ENCODE results near the gene OR2C1. TPM values are rescaled to one million over a fixed set of nuclear protein-coding genes. Genes with fewer than 3 reads are reported as not detected.
A peak's percentile ranks its signal among the peaks of the same experiment; 100 is the strongest.

The OR2C1 gene
- total RNA-seq, 2 donors from 2014 or later: not detected

DNA sequence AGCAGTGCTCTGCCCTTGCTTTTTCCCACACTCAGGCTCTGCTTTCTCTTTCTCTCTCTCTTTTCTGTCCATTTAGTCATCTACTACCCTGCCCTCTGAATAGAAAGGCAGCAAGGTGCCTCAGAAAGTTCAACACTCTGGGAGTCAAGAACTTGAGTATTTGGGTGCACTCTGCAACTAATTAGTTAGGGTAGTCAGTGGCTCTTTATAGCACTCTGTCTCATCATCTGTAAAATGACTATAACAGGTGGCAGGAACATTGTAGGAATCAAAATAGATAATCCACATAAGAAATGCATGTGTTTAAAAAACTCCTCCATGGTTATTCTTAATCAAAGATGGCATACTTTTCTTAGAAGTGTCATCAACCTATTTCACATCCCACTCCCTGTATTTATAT, 7.2 kb downstream of the OR2C1 start:
- DNase-seq (no peak), ATAC-seq (replicated peaks in 1 of 2) (no peak)
- H3K4me1 Mint-ChIP-seq (ENCODE audit: low read depth): peaks cover 14% of the 10 kb centered on the region
- H3K27me3 Mint-ChIP-seq (ENCODE audit: low read depth): peaks cover 9% of the 10 kb centered on the region
- no peak overlapping the region for H3K4me3 Mint-ChIP-seq
- peaks cover 2 to 4% of the 10 kb centered on the region in 2 donors for H3K9me3 Mint-ChIP-seq
- H3K36me3 Mint-ChIP-seq (ENCODE audit: insufficient read depth in 2 of 2): peaks cover 19 to 24% of the 10 kb centered on the region in 2 donors
- no peak overlapping the region for H3K27ac Mint-ChIP-seq

DNA sequence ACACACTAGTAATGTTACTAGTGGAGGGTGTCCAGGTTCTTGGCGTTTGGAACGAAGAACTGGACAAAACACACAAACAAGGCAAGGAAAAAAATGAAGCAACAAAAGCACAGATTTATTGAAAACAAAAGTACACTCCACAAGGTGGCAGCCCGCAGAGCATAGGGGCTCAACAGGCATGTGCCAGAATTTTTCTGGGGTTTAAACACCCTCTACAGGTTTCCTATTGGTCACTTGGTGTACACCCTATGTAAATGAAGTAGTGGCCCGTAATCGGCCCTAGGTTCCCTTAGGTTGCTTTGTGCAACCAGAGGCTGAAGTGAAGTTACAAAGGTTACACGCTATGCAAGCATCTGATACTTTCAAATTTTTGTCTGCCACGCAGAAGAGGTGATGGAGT, 8.1 kb downstream of the OR2C1 start:
- H3K27me3 Mint-ChIP-seq (ENCODE audit: low read depth): peaks cover 9% of the 10 kb centered on the region
- ATAC-seq (replicated peaks in 1 of 2): no peak
- H3K4me1 Mint-ChIP-seq (ENCODE audit: low read depth): peaks cover 14% of the 10 kb centered on the region
- H3K36me3 Mint-ChIP-seq (ENCODE audit: insufficient read depth in 2 of 2): peaks cover 19 to 24% of the 10 kb centered on the region in 2 donors
- no peak overlapping the region for H3K27ac Mint-ChIP-seq
- no peak for DNase-seq
- H3K4me3 Mint-ChIP-seq: peak overlapping the region in 1 of 2 donors; percentile 35
- H3K9me3 Mint-ChIP-seq: peaks cover 2 to 4% of the 10 kb centered on the region in 2 donors

DNA sequence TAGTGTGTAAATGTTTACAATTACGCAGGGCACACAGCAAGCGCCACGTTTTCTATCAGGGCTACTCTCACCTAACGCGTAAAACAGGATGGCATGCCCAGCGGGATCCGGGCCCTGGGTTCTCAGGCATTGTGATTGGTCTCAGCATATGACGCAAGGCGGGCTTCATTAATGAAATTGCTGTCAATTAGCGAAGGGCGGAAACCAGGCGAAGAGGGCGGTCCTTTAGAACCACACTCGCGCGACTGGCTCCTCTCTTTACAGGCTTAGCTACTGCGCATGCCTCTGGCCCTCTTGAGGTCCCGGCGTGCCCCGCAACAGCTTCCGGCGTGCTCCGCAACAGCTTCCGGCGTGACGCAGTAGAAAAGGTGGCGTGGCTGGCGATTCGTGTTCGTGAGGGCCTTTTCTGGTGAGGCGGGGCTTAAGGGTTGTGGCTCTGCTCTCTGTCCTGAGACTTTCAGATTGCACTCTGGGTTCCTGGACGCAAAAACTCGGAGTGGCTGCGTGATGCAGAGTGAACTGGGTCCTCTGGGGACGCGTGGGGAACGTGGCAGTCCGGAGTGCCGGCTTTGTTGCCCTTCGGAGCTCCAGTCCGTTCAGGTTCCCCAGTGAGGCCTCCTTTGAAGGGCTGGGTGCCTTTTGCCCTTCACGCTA, 9.2 kb downstream of the OR2C1 start:
- DNase-seq: peak; percentile 87 to 93
- Mint-ChIP-seq H3K27me3 (ENCODE audit: low read depth) (peaks cover 9% of the 10 kb centered on the region), H3K27ac (peak overlapping the region; percentile 93), H3K4me3 (peak overlapping the region; percentile 90), H3K9me3 (peaks cover 2 to 4% of the 10 kb centered on the region in 2 donors), H3K36me3 (ENCODE audit: insufficient read depth in 2 of 2) (peaks cover 17 to 24% of the 10 kb centered on the region in 2 donors), H3K4me1 (ENCODE audit: low read depth) (peaks cover 14% of the 10 kb centered on the region)
- peak; percentile 97 to 98 for ATAC-seq (replicated peaks in 1 of 2)

DNA sequence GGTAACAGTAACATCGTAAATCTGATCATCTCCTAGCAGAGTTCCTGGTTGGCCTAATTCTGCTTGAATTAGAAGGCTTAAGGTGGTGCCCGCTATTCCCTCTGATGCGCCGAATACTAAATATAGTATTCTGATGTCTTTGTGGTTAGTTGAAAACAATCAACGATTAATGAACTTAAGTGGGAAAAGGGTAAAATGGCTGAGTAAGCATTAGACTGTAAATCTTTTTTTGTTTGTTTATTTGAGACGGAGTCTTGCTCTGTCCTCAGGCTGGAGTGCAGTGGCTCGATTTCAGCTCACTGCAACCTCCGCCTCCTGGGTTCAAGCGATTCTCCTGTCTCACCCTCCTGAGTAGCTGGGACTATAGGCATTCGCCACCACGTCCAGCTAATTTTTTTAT, 13.4 kb downstream of the OR2C1 start:
- no peaks in the 10 kb centered on the region for H3K27me3 Mint-ChIP-seq (ENCODE audit: low read depth)
- ATAC-seq (replicated peaks in 1 of 2): no peak
- H3K4me3 Mint-ChIP-seq: no peak overlapping the region
- no peak for DNase-seq
- no peak overlapping the region for H3K27ac Mint-ChIP-seq
- peaks cover 14% of the 10 kb centered on the region for H3K4me1 Mint-ChIP-seq (ENCODE audit: low read depth)
- peaks cover 1 to 3% of the 10 kb centered on the region in 2 donors for H3K9me3 Mint-ChIP-seq
- peaks cover 16 to 25% of the 10 kb centered on the region in 2 donors for H3K36me3 Mint-ChIP-seq (ENCODE audit: insufficient read depth in 2 of 2)

DNA sequence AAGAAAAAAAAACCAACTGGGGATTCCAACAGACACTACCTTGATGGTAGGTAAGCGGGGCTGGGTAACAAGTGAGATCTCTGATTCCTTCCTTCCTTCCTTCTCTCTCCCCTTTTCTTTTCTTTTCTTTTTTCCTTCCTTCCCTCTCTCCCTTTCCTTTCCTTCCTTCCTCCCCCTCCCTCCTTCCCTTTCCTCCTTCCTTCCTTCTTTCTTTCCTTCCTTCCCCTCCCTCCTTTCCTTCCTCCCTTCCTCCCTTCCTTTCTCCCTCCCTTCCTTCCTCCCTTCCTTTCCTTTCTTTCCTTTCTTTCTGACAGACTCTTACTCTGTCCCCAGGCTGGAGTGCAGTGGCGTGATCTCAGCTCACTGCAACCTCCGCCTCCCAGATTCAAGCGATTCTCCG, 20.0 kb downstream of the OR2C1 start:
- DNase-seq (no peak), ATAC-seq (replicated peaks in 1 of 2) (no peak)
- Mint-ChIP-seq H3K27me3 (ENCODE audit: low read depth) (no peaks in the 10 kb centered on the region), H3K36me3 (ENCODE audit: insufficient read depth in 2 of 2) (peaks cover 24 to 33% of the 10 kb centered on the region in 2 donors), H3K27ac (no peak overlapping the region), H3K9me3 (peaks cover 24 to 32% of the 10 kb centered on the region in 2 donors), H3K4me1 (ENCODE audit: low read depth) (no peaks in the 10 kb centered on the region), H3K4me3 (no peak overlapping the region)

DNA sequence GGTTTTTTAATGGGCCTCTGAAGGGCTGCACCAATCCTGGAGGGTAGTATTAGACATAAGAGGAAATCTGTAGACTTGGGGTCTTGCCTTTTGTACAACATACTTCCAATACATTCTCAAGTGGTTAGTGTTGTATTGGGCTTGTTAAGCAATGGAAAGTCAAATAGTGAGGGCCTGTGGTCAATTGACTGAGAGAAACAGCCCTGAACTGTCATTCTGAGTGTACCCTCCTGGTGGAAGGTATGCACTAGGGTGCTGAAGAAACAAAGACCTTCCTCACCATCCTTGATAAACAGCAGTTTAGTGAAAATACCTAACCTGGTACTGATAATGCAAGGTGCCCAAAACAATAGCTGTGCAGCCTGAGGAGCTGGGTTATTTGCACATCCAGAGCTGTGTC, 22.2 kb downstream of the OR2C1 start:
- H3K36me3 Mint-ChIP-seq (ENCODE audit: insufficient read depth in 2 of 2): peaks cover 42 to 54% of the 10 kb centered on the region in 2 donors
- no peak overlapping the region for H3K27ac Mint-ChIP-seq
- no peaks in the 10 kb centered on the region for H3K27me3 Mint-ChIP-seq (ENCODE audit: low read depth)
- no peaks in the 10 kb centered on the region for H3K4me1 Mint-ChIP-seq (ENCODE audit: low read depth)
- DNase-seq: no peak
- peaks cover 34 to 41% of the 10 kb centered on the region in 2 donors for H3K9me3 Mint-ChIP-seq
- no peak for ATAC-seq (replicated peaks in 1 of 2)
- no peak overlapping the region for H3K4me3 Mint-ChIP-seq

DNA sequence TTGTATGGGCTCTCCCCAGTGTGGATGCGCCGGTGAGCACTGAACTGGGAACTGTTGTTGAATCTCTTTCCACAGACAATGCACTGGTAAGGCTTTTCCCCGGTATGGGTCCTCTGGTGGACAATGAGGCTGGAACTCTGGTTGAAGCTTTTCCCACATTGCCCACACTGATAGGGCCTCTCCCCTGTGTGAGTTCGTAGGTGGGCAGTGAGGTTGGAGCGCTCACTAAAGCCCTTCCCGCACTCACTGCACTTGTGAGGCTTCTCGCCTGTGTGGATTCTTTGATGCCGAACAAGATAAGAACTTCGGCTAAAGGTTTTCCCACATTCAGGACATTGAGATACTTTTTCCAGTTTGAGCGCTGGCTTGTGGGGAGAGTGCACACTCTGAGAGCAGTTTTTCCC, 27.4 kb downstream of the OR2C1 start:
- H3K4me1 Mint-ChIP-seq (ENCODE audit: low read depth): no peaks in the 10 kb centered on the region
- no peak overlapping the region for H3K27ac Mint-ChIP-seq
- H3K27me3 Mint-ChIP-seq (ENCODE audit: low read depth): no peaks in the 10 kb centered on the region
- no peak overlapping the region for H3K4me3 Mint-ChIP-seq
- ATAC-seq (replicated peaks in 1 of 2) (no peak), DNase-seq (no peak)
- H3K9me3 Mint-ChIP-seq: peaks cover 29 to 39% of the 10 kb centered on the region in 2 donors
- peaks cover 59 to 83% of the 10 kb centered on the region in 2 donors for H3K36me3 Mint-ChIP-seq (ENCODE audit: insufficient read depth in 2 of 2)

DNA sequence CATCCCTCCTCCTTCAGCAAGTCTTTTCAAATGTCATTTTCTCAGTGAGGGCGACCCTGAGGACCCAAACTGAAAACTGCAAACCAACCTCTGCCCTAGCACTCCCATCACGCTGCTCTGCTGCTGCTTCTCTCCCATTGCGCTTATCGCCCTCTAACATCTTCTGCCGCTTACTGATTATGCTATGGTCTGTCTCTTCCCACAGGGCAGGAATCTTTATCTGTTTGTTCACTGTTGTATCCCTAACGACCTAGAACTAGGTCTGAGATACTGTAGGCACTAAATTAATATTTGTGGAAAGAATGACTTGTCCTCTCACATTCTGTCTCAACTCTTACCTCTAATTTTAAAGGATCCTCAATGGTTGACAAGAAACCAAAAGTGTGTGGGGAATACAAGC, 32.6 kb downstream of the OR2C1 start:
- peaks cover 53 to 83% of the 10 kb centered on the region in 2 donors for H3K36me3 Mint-ChIP-seq (ENCODE audit: insufficient read depth in 2 of 2)
- no peak overlapping the region for H3K27ac Mint-ChIP-seq
- H3K27me3 Mint-ChIP-seq (ENCODE audit: low read depth): no peaks in the 10 kb centered on the region
- no peak for ATAC-seq (replicated peaks in 1 of 2)
- DNase-seq: no peak
- no peaks in the 10 kb centered on the region for H3K4me1 Mint-ChIP-seq (ENCODE audit: low read depth)
- no peak overlapping the region for H3K4me3 Mint-ChIP-seq
- peaks cover 22 to 34% of the 10 kb centered on the region in 2 donors for H3K9me3 Mint-ChIP-seq

DNA sequence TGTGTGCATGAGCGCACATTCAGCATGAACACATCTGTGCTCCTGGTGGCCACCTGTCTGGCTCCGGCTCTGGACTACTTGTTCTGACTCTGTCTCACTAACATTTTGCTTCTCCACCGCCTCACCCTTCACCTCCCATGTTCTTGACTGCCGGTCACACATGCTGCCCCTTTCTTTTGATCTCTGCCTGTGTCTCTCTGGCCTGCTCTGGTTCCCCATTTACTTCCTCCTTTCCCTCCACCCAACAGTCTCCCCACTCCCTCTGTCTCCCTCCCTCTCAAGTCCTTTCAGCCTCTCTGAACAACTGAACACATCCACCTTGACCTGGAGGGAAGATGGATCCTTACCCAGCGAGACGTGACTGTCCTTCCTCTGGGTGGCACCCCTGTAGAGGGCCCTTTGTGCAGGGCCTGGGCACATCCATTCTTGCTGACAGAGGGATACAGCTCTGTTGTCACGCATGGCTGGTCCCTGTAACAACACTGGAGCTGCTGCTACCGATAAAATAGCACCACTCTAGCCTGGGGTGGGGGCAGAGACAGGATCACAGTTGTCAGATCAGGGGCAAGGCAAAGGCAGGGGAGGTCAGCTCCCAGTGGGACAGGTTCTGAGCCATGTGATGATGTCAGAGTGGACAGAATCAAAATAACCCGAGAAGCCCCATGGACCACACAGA, 34.1 kb downstream of the OR2C1 start:
- no peak overlapping the region for H3K27ac Mint-ChIP-seq
- ATAC-seq (replicated peaks in 1 of 2) (no peak), DNase-seq (no peak)
- peaks cover 6% of the 10 kb centered on the region for H3K4me1 Mint-ChIP-seq (ENCODE audit: low read depth)
- peaks cover 53 to 83% of the 10 kb centered on the region in 2 donors for H3K36me3 Mint-ChIP-seq (ENCODE audit: insufficient read depth in 2 of 2)
- H3K9me3 Mint-ChIP-seq: peaks cover 26 to 33% of the 10 kb centered on the region in 2 donors
- H3K27me3 Mint-ChIP-seq (ENCODE audit: low read depth): no peaks in the 10 kb centered on the region
- no peak overlapping the region for H3K4me3 Mint-ChIP-seq

DNA sequence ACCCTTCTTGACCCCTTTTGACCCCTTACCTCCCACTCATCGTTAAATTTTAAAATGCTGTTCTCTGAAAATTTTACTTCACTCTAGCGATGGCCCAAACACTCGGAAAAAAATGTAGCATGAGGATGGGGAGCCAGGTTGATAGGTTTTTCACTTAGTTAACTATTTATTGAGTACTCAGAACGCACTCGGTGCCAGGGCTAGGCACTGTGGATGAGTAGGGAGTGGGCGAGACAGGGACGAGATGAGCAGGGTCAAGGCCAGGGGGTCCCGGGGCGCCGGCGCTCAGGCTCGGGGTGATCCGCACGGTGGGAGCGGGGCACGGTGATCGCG, 44.7 kb downstream of the OR2C1 start:
- Mint-ChIP-seq H3K36me3 (ENCODE audit: insufficient read depth in 2 of 2) (peaks cover 48 to 70% of the 10 kb centered on the region in 2 donors), H3K4me1 (ENCODE audit: low read depth) (peaks cover 52% of the 10 kb centered on the region), H3K27me3 (ENCODE audit: low read depth) (no peaks in the 10 kb centered on the region), H3K27ac (peak overlapping the region; percentile 88), H3K4me3 (peak overlapping the region; percentile 86 to 99), H3K9me3 (peaks cover 18 to 25% of the 10 kb centered on the region in 2 donors)
- DNase-seq: no peak
- ATAC-seq (replicated peaks in 1 of 2): peak; percentile 40 to 43

DNA sequence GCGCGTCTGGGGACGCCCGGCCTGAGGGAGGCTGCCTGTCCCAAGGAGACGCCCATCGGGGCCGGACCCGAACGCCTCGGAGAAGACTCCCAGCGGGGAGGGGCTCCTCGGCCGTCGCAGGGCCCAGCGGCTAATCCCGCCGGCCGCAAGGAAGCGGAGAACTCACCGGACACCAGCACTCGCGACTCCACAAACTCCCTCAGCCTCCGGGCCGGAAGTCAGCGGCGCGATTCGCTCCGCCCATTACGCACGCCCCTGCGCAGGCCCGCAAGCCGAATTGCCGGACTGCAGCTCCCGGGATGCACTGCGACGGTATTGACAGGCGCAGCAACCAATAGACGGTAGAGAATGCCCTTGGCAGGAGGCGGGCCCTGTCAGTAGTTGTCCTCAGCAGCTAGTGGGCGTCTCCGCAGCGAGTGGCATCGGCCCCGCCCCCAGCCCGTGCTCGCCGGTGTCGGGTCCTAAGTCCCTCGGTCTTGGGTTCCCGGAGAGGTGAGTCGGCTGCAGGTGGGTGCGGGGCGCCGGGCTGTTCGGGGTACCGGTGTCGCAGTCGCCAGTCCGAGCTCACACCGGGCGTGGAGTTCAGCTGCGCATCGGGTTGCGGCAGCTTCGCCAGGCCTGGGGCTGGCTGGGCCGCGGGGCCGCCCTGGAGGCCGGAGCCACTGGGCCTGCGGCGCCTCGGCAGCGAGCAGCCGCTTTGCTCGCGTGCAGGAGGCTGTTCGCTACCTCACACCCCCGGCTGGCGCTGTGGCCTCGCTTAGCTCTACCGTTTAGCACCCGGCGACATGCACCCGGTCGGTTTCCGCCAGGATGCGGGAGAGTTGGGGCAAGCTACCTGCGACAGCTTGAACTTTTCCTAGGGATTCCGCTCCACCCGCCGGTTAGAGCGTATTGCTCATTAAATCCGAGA, 45.3 kb downstream of the OR2C1 start, which contains the start of the genes ZNF174 and ZSCAN32:
Gene ZNF174, plus strand, starts transcription at position 437 of the 910 bp plus-strand sequence. CDS start 790 bp downstream, outside the sequence.
Gene ZSCAN32, minus strand, starts transcription at position 226 of the 910 bp plus-strand sequence. CDS start 3,447 bp downstream, outside the sequence.
- Mint-ChIP-seq H3K27me3 (ENCODE audit: low read depth) (no peaks in the 10 kb centered on the region), H3K27ac (peak within 1 kb of the TSS; percentile 88), H3K4me3 (peak within 1 kb of the TSS; percentile 86 to 99), H3K36me3 (ENCODE audit: insufficient read depth in 2 of 2) (peaks cover 49 to 68% of the 10 kb centered on the region in 2 donors), H3K4me1 (ENCODE audit: low read depth) (peaks cover 49% of the 10 kb centered on the region), H3K9me3 (peaks cover 18 to 26% of the 10 kb centered on the region in 2 donors)
- ATAC-seq (replicated peaks in 1 of 2) (peak; percentile 98), DNase-seq (peak; percentile 98 to 99)

DNA sequence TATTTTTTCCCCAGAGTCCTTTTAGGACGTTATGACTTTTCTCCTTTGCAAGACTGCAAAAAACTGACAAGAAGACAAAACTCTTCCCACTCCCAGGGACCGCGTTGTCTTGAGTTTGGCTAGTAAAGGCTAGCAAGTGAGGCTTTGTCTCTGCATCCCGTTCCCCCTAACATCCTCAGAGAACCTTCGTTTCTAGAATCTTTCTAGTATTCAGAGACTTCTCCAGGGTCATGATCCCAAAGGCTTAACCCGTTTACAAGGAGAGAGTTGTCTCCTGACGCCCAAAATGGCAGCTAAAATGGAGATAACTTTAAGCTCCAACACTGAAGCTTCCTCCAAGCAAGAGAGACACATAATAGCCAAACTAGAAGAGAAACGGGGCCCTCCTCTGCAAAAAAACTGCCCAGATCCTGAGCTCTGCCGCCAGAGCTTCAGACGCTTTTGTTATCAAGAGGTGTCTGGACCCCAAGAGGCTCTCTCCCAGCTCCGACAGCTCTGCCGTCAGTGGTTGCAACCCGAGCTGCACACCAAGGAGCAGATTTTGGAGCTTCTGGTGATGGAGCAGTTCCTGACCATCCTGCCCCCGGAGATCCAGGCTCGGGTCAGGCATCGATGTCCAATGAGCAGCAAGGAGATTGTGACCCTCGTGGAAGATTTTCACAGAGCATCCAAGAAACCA, 46.2 kb downstream of the OR2C1 start:
- Mint-ChIP-seq H3K4me3 (peak overlapping the region; percentile 86 to 99), H3K4me1 (ENCODE audit: low read depth) (peaks cover 43% of the 10 kb centered on the region), H3K9me3 (peaks cover 11 to 25% of the 10 kb centered on the region in 2 donors), H3K36me3 (ENCODE audit: insufficient read depth in 2 of 2) (peaks cover 49 to 68% of the 10 kb centered on the region in 2 donors), H3K27me3 (ENCODE audit: low read depth) (no peaks in the 10 kb centered on the region), H3K27ac (peak overlapping the region; percentile 69)
- DNase-seq: no peak
- no peak for ATAC-seq (replicated peaks in 1 of 2)
